Suprapubic skin (tissue), 4 donors: Measurements from ENCODE around the gene CTDSP2. TPM values are rescaled to one million over a fixed set of nuclear protein-coding genes. Genes with fewer than 3 reads are reported as not detected.

Source experiments
- DNase-seq, 2 donors: peaks; one replicate each; pipeline ENCODE4 v3.0.0-alpha.2; 2019; ENCODE audit warnings: low spot score in 2 of 2
- H3K27ac ChIP-seq: fragments of 200-600 bp; sonication (generic); one replicate; pipeline ENCODE4 v1.5.1; 2019
- H3K27me3 ChIP-seq: fragments of 200-600 bp; sonication (generic); one replicate; pipeline ENCODE4 v1.5.1; 2019
- H3K36me3 ChIP-seq: fragments of 200-600 bp; sonication (generic); one replicate; pipeline ENCODE4 v1.5.1; 2019
- H3K4me1 ChIP-seq: fragments of 200-600 bp; sonication (generic); one replicate; pipeline ENCODE4 v1.5.1; 2019
- H3K4me3 ChIP-seq: fragments of 200-600 bp; sonication (generic); one replicate; pipeline ENCODE4 v1.5.1; 2019; ENCODE audit warnings: mild to moderate bottlenecking
- H3K9me3 ChIP-seq: fragments of 200-600 bp; sonication (generic); one replicate; pipeline ENCODE4 v1.5.1; 2019
- CTCF ChIP-seq, 2 donors: fragments of 200-600 bp in 1 of 2; fragments of 450-650 bp in 1 of 2; sonication (generic) in 1 of 2; IDR thresholded peaks; one replicate each; pipeline ENCODE4 v1.5.1; 2016 to 2019; ENCODE audit warnings: antibody characterized with exemption in 2 of 2, mild to moderate bottlenecking in 1 of 2, moderate library complexity in 1 of 2
- EP300 ChIP-seq: sonication (generic); formaldehyde crosslinking; IDR thresholded peaks from one replicate; pipeline ENCODE4 v1.6.1; 2017; ENCODE audit warnings: antibody characterized with exemption
- POLR2A ChIP-seq, 2 donors: fragments of 450-650 bp; IDR thresholded peaks; one replicate each; pipeline ENCODE4 v1.6.1; 2017; ENCODE audit warnings: antibody characterized with exemption in 2 of 2, mild to moderate bottlenecking in 2 of 2, moderate library complexity in 2 of 2
- POLR2AphosphoS5 ChIP-seq, 3 donors: sonication (generic); formaldehyde crosslinking; IDR thresholded peaks; one replicate each; pipeline ENCODE4 v1.6.1; 2017; ENCODE audit warnings: antibody characterized with exemption in 3 of 3
- WGBS: methylation state at CpG from one replicate; pipeline ENCODE4 v1.1.5; 2018; 5-methylcytosine and 5-hydroxymethylcytosine counted together
- total RNA-seq, 4 donors: library from RNA; depleted of rRNA; stranded (reverse); fragments of >200 nt; gene quantifications; one replicate each; pipeline ENCODE4 v1.1.0, GENCODE V29; 2016

Gene CTDSP2
- total RNA-seq, 4 donors from 2014 or later, result 147 to 240 (median 215) TPM

DNA sequence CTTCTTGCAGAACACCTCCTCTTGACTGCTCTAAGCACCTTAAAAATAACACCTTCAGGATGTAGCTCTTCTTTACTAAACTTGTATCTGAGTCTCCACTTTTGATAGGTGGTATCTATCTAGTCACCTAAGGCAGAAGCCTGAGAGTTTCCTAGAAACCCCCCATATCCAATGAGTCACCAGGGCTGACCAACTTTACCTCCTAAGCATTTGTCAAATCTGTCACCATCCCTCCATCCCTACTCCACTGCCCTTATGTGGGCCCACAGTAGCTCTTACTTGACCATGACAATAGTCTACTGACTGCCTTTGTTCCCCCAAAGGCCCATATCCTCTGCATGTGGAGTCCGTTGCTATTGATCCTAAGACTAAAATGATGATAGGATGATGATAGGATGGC, 43.9 kb downstream of the CTDSP2 start:
- Histone ChIP-seq H3K27ac (no peak overlapping the region), H3K4me3 (no peak overlapping the region), H3K4me1 (peaks cover 12% of the 10 kb centered on the region), H3K27me3 (no peaks in the 10 kb centered on the region), H3K36me3 (peaks cover 58% of the 10 kb centered on the region), H3K9me3 (no peaks in the 10 kb centered on the region)
- DNase-seq, result no peak
- TF ChIP-seq EP300 (no peak), CTCF (IDR thresholded peaks at IDR 0.05) (no peak), POLR2AphosphoS5 (IDR thresholded peaks at IDR 0.05) (no peak), POLR2A (IDR thresholded peaks at IDR 0.05) (no peak)
- 95% methylated on average over 1 of the region's 1 CpG for WGBS

DNA sequence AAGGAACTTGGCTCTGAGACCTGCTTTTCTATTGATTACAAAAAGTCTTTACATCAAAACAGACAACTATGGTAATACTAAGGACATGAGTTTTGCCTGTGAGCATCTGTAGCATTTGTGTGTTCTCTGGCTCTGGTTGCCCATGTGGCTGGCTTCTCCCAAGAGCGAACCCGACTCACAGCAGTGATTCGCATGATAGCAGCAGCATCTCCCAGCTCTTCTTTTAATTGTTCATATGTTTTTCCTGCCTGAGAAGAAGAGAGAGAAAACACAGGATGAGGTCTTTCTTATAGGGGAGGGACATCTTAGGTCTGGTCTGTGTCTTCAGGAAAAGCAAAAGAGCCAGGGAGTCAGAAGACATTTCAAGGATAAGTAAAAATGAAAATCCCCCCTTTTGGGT, 45.6 kb downstream of the CTDSP2 start:
- WGBS, result 82% methylated on average over 3 of the region's 3 CpGs
- no peaks in the 10 kb centered on the region for H3K9me3 ChIP-seq
- H3K4me3 ChIP-seq, result no peak overlapping the region
- H3K4me1 ChIP-seq, result peaks cover 12% of the 10 kb centered on the region
- DNase-seq, result no peak
- no peaks in the 10 kb centered on the region for H3K27me3 ChIP-seq
- peaks cover 59% of the 10 kb centered on the region for H3K36me3 ChIP-seq
- TF ChIP-seq CTCF (IDR thresholded peaks at IDR 0.05) (no peak), EP300 (no peak), POLR2A (IDR thresholded peaks at IDR 0.05) (no peak), POLR2AphosphoS5 (IDR thresholded peaks at IDR 0.05) (no peak)
- no peak overlapping the region for H3K27ac ChIP-seq

DNA sequence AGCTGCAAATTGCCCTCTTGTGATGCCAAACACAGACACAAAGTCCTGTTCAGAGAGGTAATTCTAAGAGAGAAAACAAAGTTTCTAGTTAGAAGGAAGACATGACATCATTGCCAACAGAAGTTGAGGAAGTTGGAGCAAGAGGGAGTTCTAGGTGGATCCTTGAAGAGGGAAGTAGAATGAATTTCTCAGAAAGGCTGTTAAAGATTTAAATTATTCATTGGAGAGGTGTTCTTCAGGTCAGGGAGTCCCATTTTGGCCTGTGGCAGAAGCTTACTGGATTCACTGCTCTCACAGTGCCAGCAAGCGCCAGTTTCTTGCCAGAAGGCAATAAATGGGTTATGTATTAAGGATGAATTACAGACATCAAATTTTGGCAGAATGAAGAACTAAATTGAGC, 48.6 kb downstream of the CTDSP2 start:
- DNase-seq, result no peak
- WGBS, result 64% methylated on average over 1 of the region's 1 CpG

DNA sequence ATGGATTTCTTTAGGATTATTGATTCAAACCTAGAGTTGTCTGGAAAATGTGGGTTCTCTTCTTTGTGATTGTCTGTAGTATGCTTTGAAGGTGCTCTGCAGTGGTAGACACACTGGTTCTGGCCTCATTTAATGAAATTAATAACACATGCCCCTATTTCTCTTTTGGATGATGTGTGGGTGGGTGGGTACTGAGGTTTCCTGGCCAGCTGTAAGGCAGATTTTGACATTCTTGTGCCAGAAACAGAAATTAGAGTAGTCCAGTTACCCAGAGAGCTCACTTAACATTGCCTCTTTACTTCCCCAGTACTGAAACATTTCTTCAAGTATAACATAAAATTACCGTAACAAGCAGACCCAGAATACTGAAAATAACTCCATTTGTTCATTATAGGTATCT, 49.5 kb downstream of the CTDSP2 start:
- Histone ChIP-seq H3K9me3 (no peaks in the 10 kb centered on the region), H3K36me3 (peaks cover 79% of the 10 kb centered on the region), H3K4me1 (peaks cover 15% of the 10 kb centered on the region), H3K27ac (no peak overlapping the region), H3K27me3 (no peaks in the 10 kb centered on the region), H3K4me3 (no peak overlapping the region)
- TF ChIP-seq POLR2A (IDR thresholded peaks at IDR 0.05), result no peak
- no peak for TF ChIP-seq EP300
- TF ChIP-seq CTCF (IDR thresholded peaks at IDR 0.05), result no peak
- WGBS, result 91% methylated on average over 1 of the region's 1 CpG
- no peak for DNase-seq

More for the DNA sequence above, 48.6 kb downstream of the CTDSP2 start:
- Histone ChIP-seq H3K4me3 (no peak overlapping the region), H3K4me1 (peaks cover 15% of the 10 kb centered on the region), H3K36me3 (peaks cover 79% of the 10 kb centered on the region), H3K9me3 (no peaks in the 10 kb centered on the region), H3K27ac (no peak overlapping the region), H3K27me3 (no peaks in the 10 kb centered on the region)
- no peak for TF ChIP-seq EP300
- TF ChIP-seq POLR2A (IDR thresholded peaks at IDR 0.05), result no peak
- no peak for TF ChIP-seq POLR2AphosphoS5 (IDR thresholded peaks at IDR 0.05)
- no peak for TF ChIP-seq CTCF (IDR thresholded peaks at IDR 0.05)

GRCh38 chr12:57795354-57795753, 51.2 kb downstream of the CTDSP2 start:
- Histone ChIP-seq H3K9me3 (no peaks in the 10 kb centered on the region), H3K27me3 (no peaks in the 10 kb centered on the region), H3K4me3 (no peak overlapping the region), H3K36me3 (peaks cover 74% of the 10 kb centered on the region), H3K27ac (no peak overlapping the region), H3K4me1 (peaks cover 15% of the 10 kb centered on the region)
- TF ChIP-seq POLR2A (IDR thresholded peaks at IDR 0.05) (no peak), POLR2AphosphoS5 (IDR thresholded peaks at IDR 0.05) (no peak), EP300 (no peak), CTCF (IDR thresholded peaks at IDR 0.05) (no peak)
- no peak for DNase-seq
- WGBS, result 80% methylated on average over 6 of the region's 6 CpGs
